HG03103 (cell line): Measurements from ENCODE around the gene LHPP.

ENCODE experiments used
- ATAC-seq: cut with Tn5 transposase; IDR thresholded peaks from one replicate; pipeline ENCODE4 v1.9.1; 2021; ENCODE audit warnings: low read depth; ENCODE audit not compliant: unreplicated experiment

LHPP gene

GRCh38 chr10:124446830-124447750, 14.5 kb upstream of the LHPP start:
- ATAC-seq, result no peak

- ATAC-seq, result no peak
Observed at GRCh38 chr10:124447751-124448466, 13.7 kb upstream of the LHPP start.

- ATAC-seq, result no peak
Observed at GRCh38 chr10:124448696-124449169, 12.9 kb upstream of the LHPP start.

- ATAC-seq, result no peak
Observed at GRCh38 chr10:124449170-124450011, 12.2 kb upstream of the LHPP start.

- ATAC-seq, result no peak
Observed at GRCh38 chr10:124450012-124450782, 11.4 kb upstream of the LHPP start, which contains the start of gene NKX1-2. NKX1-2 (minus strand) TSS chr10:124450035; CDS start chr10:124449943, 92 bp downstream.

GRCh38 chr10:124450783-124451057, 10.9 kb upstream of the LHPP start:
- no peak for ATAC-seq

GRCh38 chr10:124451276-124451675, 10.3 kb upstream of the LHPP start:
- no peak for ATAC-seq

- no peak for ATAC-seq
Observed at GRCh38 chr10:124453960-124454610, 7.5 kb upstream of the LHPP start.

GRCh38 chr10:124455441-124455840, 6.2 kb upstream of the LHPP start:
- ATAC-seq, result no peak

GRCh38 chr10:124458473-124458872, 3.1 kb upstream of the LHPP start:
- ATAC-seq, result no peak

- no peak for ATAC-seq
Observed at GRCh38 chr10:124458889-124459288, 2.7 kb upstream of the LHPP start.

- ATAC-seq, result no peak
Observed at GRCh38 chr10:124459395-124459794, 2.2 kb upstream of the LHPP start.

- no peak for ATAC-seq
Observed at GRCh38 chr10:124460144-124460543, 1.5 kb upstream of the LHPP start.

- no peak for ATAC-seq
Observed at GRCh38 chr10:124462348-124462695, 699 bp downstream of the LHPP start.

GRCh38 chr10:124464028-124464965, 2.7 kb downstream of the LHPP start:
- ATAC-seq, result no peak

GRCh38 chr10:124465003-124465776, 3.6 kb downstream of the LHPP start:
- ATAC-seq, result peak; percentile 38

GRCh38 chr10:124465777-124466488, 4.3 kb downstream of the LHPP start:
- no peak for ATAC-seq
